AG04450 (cell line): Measurements from ENCODE around the gene TASP1. TPM values are rescaled to one million over a fixed set of nuclear protein-coding genes. Genes with fewer than 3 reads are reported as not detected.
"Not testable (repeated sequence)": the region's sequence is repeated elsewhere in the genome, so short reads cannot be mapped to it uniquely, and the experiment has no call there.

Experiments used
- CTCF ChIA-PET: fragments of 300-600, 350-600 bp; formaldehyde crosslinking; extraction: SDS; loops from one replicate; lab custom pipeline; 2022; ENCODE audit warnings: antibody characterized with exemption, inconsistent platforms; lab: Charles Lee
- POLR2A ChIA-PET: fragments of 350-600 bp; formaldehyde crosslinking; extraction: SDS; loops from one replicate; lab custom pipeline; 2021; ENCODE audit warnings: antibody characterized with exemption, inconsistent platforms; lab: Yijun Ruan, JAX
- DNase-seq: peaks from one replicate; pipeline ENCODE4 v3.0.0-alpha.2; 2011; ENCODE audit warnings: low read depth, low spot score
- H3K27ac ChIP-seq: one replicate; pipeline ENCODE4 v1.5.1; 2012; ENCODE audit warnings: low read depth, low read length, control low read depth
- H3K27me3 ChIP-seq: one replicate; pipeline ENCODE4 v1.6.0; 2012; ENCODE audit warnings: low read length; ENCODE audit not compliant: control insufficient read depth, insufficient read depth
- H3K4me3 ChIP-seq: 2 replicates; pipeline ENCODE4 v1.5.1; 2011; ENCODE audit warnings: mild to moderate bottlenecking, low read depth, low read length, control low read depth
- H3K9me3 ChIP-seq: 2 replicates; pipeline ENCODE4 v1.5.1; 2012; ENCODE audit warnings: low read length; ENCODE audit not compliant: control insufficient read depth, insufficient read depth
- polyA plus RNA-seq: library from polyadenylated mRNA; depleted of rRNA; stranded (reverse); fragments of >200 nt; gene quantifications from 2 replicates; pipeline ENCODE4 v1.2.3, GENCODE V29; 2011
- TF ChIP-seq, protein P1 (sequence below): IDR thresholded peaks from 2 replicates; pipeline ENCODE4 v1.5.1; 2011; ENCODE audit warnings: low read depth, low read length, control low read depth, inconsistent platforms

The TASP1 gene
- polyA plus RNA-seq, 1 experiment = 6.0 TPM

DNA sequence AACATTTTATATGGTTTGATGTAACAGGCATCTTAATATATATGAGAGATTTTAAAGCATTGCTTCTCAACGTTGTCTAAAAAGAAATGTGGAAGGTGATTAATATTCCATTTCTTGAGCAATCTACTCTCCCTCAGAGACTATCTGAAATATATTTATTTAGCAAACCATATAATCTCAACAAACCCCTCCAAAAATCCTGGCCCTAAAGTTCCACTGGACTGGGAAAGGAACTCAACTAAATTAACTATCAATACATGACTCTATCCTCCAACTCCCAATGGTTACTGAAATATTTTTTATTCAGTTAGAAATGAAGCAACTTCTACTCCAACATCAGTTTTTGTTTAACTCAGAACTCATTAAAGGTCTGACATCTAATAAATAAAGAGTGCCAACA is 6.3 kb downstream of the TASP1 start:
- DNase-seq = no peak
- ChIA-PET POLR2A (no interaction called here), CTCF (interaction anchor here (0.9 kb wide), 1 partner anchor 85 kb away, joined by 3 read pairs; no protein-coding TSS in a partner anchor)
- Histone ChIP-seq H3K27ac (no peak overlapping the region), H3K27me3 (no peaks in the 10 kb centered on the region), H3K9me3 (no peaks in the 10 kb centered on the region), H3K4me3 (no peak overlapping the region)
- TF ChIP-seq, protein P1, sequence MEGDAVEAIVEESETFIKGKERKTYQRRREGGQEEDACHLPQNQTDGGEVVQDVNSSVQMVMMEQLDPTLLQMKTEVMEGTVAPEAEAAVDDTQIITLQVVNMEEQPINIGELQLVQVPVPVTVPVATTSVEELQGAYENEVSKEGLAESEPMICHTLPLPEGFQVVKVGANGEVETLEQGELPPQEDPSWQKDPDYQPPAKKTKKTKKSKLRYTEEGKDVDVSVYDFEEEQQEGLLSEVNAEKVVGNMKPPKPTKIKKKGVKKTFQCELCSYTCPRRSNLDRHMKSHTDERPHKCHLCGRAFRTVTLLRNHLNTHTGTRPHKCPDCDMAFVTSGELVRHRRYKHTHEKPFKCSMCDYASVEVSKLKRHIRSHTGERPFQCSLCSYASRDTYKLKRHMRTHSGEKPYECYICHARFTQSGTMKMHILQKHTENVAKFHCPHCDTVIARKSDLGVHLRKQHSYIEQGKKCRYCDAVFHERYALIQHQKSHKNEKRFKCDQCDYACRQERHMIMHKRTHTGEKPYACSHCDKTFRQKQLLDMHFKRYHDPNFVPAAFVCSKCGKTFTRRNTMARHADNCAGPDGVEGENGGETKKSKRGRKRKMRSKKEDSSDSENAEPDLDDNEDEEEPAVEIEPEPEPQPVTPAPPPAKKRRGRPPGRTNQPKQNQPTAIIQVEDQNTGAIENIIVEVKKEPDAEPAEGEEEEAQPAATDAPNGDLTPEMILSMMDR = no peak

DNA sequence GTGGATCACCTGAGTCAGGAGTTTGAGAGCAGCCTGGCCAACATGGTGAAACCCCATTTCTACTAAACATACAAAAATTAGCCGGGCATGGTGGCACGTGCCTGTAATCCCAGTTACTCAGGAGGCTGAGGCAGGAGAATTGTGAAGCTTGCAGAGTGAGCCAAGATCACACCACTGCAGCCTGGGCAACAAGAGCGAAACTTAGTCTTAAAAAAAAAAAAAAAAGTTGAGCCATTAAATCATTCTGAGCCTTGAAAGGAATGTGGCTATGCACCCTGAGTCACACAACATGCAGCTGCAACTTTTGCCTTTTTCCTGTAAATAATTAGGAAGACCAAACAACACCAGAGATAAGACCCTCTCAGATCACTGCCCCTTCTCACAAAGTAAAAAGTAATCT is 11.2 kb downstream of the TASP1 start:
- CTCF ChIA-PET = interaction anchor here (0.7 kb wide), 1 partner anchor 81 kb away, joined by 3 read pairs; no protein-coding TSS in a partner anchor
- POLR2A ChIA-PET = interaction anchor here (0.6 kb wide), 1 partner anchor 150 kb away, joined by 3 read pairs; no protein-coding TSS in a partner anchor
- H3K27me3 ChIP-seq, H3K27ac ChIP-seq, H3K4me3 ChIP-seq, H3K9me3 ChIP-seq: not testable (repeated sequence)
- DNase-seq = peak; percentile 20

DNA sequence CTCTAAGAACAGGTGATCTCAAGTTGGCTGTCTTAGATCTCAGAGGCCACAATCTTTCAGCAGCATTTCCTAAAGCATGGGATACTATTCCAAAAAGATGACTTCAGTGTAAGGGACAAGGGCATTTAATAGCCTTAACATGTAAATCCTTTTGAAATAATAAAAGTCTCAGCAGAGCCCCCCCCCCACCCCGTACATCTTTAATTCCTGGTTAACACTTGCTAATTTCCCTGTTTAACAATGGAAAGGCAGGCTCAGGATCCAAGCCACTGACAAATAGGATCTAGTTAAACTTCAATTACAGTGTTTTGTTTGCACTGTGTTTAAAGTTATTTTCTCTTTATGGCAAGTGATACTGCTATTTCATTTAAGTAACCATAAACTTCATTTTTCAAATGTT is 12.0 kb downstream of the TASP1 start:
- Histone ChIP-seq H3K4me3 (no peak overlapping the region), H3K9me3 (no peaks in the 10 kb centered on the region), H3K27me3 (no peaks in the 10 kb centered on the region), H3K27ac (no peak overlapping the region)
- CTCF ChIA-PET = no interaction called here
- POLR2A ChIA-PET = no interaction called here
- DNase-seq = no peak
- TF ChIP-seq, protein P1 = no peak

DNA sequence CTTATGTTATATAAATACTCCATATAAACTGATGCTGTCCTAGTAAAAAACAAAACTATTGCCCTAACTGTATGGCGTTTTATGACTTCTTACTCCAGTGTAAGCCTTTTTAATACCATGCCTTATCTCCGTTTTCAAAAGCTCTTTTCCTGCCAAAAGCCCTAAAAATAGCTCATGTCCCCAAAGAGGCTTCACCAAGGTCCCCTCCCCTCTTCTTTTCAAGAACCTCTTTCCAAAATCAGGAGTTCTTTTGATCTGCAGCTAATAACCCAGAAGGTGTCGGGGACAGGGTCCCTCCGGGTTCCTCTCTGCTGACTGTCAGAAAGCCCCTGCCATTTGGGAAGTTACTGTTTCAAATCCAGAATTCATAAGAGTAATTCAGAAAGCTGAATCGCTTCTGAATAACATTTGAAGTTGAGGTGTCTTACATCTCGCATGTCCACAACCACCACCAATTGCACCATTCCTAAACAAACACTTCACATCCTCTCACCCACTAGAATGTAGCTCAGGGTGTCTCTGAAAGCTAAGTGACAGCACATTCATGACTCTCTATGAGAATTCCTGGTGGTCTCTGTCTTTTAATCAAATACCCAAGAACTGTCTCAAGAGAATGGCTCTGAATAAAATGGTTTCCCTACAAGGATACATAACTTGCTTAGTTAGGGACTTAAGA is 13.3 kb downstream of the TASP1 start:
- Histone ChIP-seq H3K9me3 (no peaks in the 10 kb centered on the region), H3K27ac (no peak overlapping the region), H3K27me3 (no peaks in the 10 kb centered on the region), H3K4me3 (no peak overlapping the region)
- TF ChIP-seq, protein P1 = no peak
- CTCF ChIA-PET = interaction anchor here (0.7 to 1.3 kb wide), 4 partner anchors 79 to 506 kb away, joined by 3 to 4 read pairs (median 3); no protein-coding TSS in a partner anchor
- POLR2A ChIA-PET = no interaction called here
- DNase-seq = no peak

DNA sequence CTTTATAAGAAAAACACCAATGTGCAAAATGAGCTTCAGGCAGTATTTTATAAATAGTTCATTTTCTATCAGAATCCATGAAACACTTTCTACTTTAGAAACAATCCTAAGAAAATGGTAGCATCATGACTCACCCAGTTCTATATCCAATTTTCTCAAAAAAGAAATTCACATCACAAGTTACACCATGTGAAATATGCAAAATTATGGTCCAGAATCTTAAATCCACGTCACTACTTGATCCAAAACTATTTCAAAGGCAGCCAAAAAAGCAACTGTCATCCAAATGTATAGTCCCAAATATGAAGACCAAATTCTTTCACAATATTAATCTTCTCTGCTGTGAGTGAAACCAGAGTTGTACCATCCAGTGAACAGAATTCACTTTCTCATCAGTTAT is 19.3 kb downstream of the TASP1 start:
- POLR2A ChIA-PET, H3K27ac ChIP-seq, H3K4me3 ChIP-seq, H3K27me3 ChIP-seq, H3K9me3 ChIP-seq, DNase-seq: not testable (repeated sequence)
- CTCF ChIA-PET = interaction anchor here (0.5 kb wide), 1 partner anchor 269 kb away, joined by 3 read pairs; no protein-coding TSS in a partner anchor

DNA sequence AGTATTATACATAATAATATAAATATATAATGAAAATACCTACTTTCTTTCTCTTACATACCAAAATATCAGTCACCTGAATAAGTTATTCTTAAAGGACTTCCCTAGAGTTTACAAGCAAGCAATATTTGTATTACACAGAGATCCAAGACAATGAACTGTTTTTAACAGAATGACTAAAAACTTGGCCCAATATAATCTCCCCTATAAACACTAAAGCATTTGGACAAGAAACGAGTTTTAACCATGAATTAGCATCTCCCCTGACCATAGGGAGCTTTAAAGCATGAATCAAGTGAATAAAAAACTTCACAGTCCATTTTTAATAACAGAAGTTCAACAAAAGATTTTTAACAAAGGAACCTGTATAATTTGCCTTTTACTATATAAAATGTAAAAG is 20.3 kb downstream of the TASP1 start:
- POLR2A ChIA-PET, H3K27ac ChIP-seq, H3K9me3 ChIP-seq, DNase-seq, H3K4me3 ChIP-seq, CTCF ChIA-PET, H3K27me3 ChIP-seq: not testable (repeated sequence)

DNA sequence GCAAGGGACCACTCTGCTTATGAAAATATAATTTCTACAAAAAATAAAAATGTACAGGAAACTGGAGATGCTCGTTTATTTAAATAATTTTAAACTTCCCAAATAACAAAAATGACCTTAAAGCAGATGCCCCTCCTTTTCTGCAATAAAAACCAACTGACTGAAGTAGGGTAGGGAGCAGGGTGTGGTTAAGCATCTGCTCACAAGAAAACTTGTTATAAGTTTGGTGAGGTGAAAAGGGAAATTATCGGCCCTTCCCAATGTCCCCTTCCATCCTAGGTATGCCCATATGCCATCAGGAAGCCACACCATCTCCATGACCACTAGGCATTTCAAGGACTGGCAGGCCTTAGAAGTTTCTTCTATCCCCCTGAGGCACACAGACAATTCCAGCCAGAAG is 21.1 kb downstream of the TASP1 start:
- H3K9me3 ChIP-seq, H3K27ac ChIP-seq, H3K4me3 ChIP-seq, CTCF ChIA-PET, DNase-seq, H3K27me3 ChIP-seq, POLR2A ChIA-PET: not testable (repeated sequence)

DNA sequence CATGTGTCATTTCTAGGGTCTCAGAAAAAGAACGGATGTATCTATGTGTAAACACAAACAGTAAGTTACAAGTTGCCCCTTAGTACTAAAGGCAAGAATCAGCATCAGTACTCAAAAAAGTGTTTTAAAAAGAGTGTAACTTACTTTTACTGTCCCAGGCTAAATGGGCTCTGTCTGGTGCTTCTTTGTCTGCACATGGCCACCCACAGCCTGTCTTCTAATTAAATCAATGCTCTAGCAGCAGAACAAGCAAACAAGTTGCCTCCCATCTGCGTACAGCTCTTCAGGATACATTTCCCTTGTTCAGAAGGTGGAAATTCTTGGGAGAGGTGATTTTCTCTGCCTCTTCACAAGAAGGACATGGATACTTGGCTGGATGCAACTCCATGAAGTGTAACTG is 22.0 kb downstream of the TASP1 start:
- H3K27ac ChIP-seq, CTCF ChIA-PET, H3K27me3 ChIP-seq, H3K9me3 ChIP-seq, DNase-seq, H3K4me3 ChIP-seq, POLR2A ChIA-PET: not testable (repeated sequence)
